GM18505 (cell line): ENCODE measurements around the gene HDLBP.

Experiments
- ATAC-seq: cut with Tn5 transposase; IDR thresholded peaks from one replicate; pipeline ENCODE4 v1.9.1; 2021; ENCODE audit not compliant: unreplicated experiment
- POLR2A ChIP-seq: IDR thresholded peaks from 4 replicates; pipeline ENCODE4 v1.6.1; 2011; ENCODE audit warnings: borderline replicate concordance; ENCODE audit not compliant: insufficient read depth, insufficient read length; ENCODE audit errors: extremely low read depth

The HDLBP gene

GRCh38 chr2:241351640-241352031, 36.2 kb upstream of the HDLBP start:
- no peak for TF ChIP-seq POLR2A
- ATAC-seq = no peak

- no peak for ATAC-seq
Measured at GRCh38 chr2:241350878-241351639, 35.6 kb upstream of the HDLBP start.

DNA sequence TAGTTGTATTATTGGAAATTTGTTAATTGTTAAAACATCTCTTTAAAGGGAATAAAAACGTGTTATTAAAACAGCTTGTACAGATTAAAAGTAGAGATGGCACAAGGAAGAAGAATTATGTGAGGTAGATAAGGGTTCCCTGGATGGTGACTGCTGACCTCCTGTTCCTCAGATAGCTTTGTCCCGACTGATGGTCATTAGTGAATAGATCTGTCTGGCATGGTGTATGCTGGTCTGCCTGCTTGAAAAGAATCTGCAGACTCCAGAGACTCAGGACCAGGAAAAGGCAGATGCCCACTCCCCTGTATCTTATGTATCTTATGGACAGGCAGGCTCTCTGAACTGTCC, 35.0 kb upstream of the HDLBP start:
- no peak for ATAC-seq
- TF ChIP-seq POLR2A = no peak

More at GRCh38 chr2:241350878-241351639, 35.6 kb upstream of the HDLBP start:
- TF ChIP-seq POLR2A = no peak

DNA sequence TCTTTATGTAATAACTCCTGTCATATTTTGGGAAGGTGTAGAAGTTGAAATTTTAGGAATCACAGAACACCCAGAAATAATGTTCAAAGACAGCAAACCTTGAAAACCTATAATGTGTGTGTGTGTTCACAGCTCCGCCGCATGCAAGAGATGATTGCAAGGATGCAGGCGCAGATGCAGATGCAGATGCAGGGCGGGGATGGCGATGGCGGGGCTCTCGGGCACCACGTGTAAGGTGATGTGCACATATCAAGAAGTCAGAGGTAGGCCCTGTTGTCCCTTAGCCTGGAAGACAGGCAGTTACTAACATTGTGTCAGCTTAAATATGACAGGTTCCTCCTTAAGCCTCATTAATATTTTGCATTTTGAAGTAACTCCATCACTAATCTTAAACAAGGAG, 34.5 kb upstream of the HDLBP start:
- ATAC-seq = no peak
- no peak for TF ChIP-seq POLR2A

DNA sequence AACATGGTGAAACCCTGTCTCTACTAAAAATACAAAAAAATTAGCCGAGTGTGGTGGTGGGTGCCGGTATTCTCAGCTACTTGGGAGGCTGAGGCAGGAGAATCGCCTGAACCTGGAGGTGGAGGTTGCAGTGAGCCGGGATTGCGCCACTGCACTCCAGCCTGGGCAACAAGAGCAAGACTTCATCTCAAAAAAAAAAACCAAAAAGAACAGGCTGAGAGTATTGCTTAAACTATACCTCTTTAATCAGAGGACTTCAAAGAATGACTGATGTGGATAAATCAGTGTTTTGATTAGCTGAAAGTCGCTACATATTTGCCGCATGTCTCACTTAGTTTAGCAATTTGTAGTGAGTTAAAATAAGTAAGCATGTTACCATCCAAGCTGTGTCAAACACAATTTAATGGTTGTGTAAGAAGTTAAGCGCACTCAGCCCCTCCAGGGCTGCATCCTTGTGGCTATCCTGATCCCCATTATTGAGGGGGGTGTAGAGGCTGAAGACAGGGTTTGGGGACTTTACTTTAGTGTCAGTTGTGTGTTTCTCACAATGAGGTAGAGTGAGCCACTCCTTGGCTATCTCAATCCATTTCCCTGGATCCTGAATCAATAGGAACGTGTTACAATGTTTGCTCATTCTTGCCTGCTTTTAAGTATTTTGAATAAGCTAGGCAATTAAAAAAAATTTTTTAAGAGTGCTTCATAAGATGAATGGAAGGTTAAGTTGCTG, 29.6 kb upstream of the HDLBP start:
- no peak for ATAC-seq
- no peak for TF ChIP-seq POLR2A

DNA sequence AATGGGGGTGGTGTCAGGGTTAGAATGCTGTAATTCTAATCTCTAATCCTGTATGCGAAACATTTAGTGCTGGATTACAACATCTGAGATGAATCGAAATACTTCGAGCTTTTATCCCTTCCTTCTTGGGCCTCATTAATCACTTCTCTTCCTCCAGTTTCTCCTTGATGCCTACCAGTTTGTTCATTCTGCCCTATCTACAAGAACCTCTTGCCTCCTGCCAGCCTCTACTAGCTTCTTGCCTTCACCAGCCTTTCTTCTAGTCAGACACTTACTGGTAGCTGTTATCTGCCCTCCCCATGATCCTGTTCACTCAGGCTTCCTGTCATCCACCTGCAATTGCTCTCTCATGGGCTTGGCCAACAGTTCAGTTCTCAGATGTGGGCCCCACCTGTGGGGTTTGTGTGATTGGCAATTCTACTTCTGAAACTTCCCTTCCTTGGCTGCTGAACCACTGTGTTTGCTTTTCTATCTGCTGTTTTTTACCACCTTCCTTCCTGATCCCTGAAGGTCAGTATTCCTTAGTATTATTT, 25.2 kb upstream of the HDLBP start:
- no peak for ATAC-seq
- TF ChIP-seq POLR2A = no peak

DNA sequence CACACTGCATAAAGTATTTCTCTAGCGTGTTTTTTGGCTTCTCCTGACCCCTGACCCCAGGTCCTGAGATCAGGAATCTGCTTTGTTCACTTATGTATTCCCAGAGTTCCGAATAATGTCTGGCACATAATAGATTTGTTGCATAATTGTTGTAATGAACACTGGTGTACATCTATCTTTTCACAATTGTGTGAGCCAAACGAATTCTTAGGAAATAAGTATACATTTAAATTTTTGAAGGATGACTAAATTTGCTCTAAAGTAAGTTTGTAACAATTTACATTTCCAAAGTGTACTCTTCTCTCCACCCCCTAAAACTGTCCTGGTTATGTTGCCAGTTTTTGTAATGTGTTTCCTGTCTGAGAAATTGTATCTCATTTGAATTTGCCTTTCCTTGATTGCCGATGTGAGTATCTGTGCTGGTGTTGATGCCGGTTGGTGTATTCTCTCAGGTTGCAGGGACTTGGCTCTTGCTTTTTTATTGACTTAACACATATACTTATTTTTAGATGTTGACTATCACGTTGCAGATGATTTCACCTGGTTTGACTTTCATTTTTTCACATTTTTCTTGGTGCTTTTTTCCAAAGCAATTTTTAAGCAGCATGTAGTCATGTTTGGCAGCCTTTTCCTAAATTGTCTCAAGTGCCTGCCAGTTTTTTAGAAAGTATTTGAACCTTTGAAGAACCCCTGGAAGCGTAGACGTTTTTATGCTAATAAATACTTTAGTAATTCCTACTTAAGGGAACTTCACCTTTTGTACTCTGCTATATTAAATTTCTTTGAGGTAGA, 24.6 kb upstream of the HDLBP start:
- no peak for TF ChIP-seq POLR2A
- no peak for ATAC-seq

- ATAC-seq = no peak
- TF ChIP-seq POLR2A = no peak
Measured at GRCh38 chr2:241334813-241335212, 19.3 kb upstream of the HDLBP start.

DNA sequence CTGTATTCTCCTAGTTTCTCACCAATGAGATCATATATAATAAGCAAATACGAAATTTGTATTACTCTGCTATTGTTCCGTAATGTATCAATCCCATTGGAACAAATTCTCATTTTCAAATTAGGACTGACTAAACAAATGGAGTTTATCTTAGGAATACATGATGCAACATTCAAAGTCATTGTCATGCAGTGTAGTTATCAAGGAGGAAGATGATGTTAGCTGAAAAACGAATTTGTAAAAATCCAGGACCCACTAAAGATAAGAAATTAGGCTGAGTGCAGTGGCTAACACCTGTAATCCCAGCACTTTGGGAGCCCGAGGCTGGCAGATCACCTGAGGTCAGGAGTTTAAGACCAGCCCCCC, 15.1 kb upstream of the HDLBP start:
- TF ChIP-seq POLR2A = no peak
- no peak for ATAC-seq

- TF ChIP-seq POLR2A = no peak
- ATAC-seq = no peak
Measured at GRCh38 chr2:241329669-241330615, 14.5 kb upstream of the HDLBP start.

DNA sequence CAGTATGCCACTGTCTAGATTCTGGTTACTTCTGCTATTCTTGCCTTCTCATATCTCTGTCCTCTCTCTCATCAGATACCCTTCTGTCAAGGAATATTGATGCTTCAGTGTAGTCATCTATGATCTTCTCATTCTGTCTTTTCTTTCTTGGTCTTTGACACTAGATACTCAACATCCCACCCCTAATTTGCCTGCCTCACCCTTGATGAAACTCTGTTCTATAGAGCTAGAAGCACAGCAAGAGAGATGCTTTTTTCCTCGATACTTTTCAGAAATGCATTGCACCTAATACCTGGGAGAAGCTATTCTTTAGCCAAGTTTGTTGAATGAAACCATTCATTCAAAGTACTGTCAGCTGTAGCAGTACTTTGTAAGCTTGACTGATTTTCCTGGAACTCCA, 9.8 kb upstream of the HDLBP start:
- ATAC-seq = no peak
- TF ChIP-seq POLR2A = no peak

DNA sequence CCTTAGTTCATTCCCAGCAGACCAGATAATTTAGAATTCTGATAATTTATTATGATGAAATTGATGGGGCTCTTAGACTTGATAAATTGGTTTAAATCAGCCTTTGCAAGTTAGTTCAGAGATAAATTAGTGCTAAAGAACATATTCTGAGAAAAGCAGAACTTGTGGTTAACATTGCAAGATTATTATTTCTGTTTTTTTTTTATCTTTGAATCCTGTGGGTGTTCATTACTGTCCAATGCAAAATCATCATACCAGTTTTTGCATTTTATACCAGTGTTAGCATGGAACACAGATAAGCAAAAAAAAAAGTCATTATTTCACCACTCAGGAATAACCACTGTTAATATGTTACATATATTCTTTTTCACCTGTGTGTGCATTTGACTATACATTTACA, 9.3 kb upstream of the HDLBP start:
- TF ChIP-seq POLR2A = no peak
- ATAC-seq = no peak
